B cell (primary cell): ENCODE data around the gene MBD3. TPM values are rescaled to one million over a fixed set of nuclear protein-coding genes. Genes with fewer than 3 reads are reported as not detected.

ENCODE experiments used
- ATAC-seq: fragments of 200-7000 bp; cut with Tn5 transposase; one replicate; pipeline ENCODE4 v1.10.0; 2021; ENCODE audit warnings: low read depth, mild to moderate bottlenecking, moderate number of reproducible peaks, moderate library complexity
- CTCF ChIA-PET: fragments of 350-600 bp; sonication (Branson Sonifier 250); formaldehyde crosslinking; loops from one replicate; lab custom pipeline; 2021; ENCODE audit warnings: antibody characterized with exemption, inconsistent platforms; lab: Charles Lee
- POLR2A ChIA-PET: fragments of 350-600 bp; sonication (Branson Sonifier 250); formaldehyde crosslinking; loops from one replicate; lab custom pipeline; 2021; ENCODE audit warnings: antibody characterized with exemption; lab: Charles Lee
- DNase-seq: peaks from one replicate; pipeline ENCODE4 v3.0.0; 2013
- H2AFZ ChIP-seq: 2 replicates; pipeline ENCODE4 v1.6.1; 2012; ENCODE audit warnings: mild to moderate bottlenecking, low read depth, low read length; ENCODE audit not compliant: insufficient read depth, poor library complexity, severe bottlenecking
- H3K27ac ChIP-seq, 2 donors: 1 replicate in 1 of 2; 2 replicates in 1 of 2; pipeline ENCODE4 v1.5.1; 2012 to 2013; ENCODE audit warnings: low read length in 2 of 2, mild to moderate bottlenecking in 2 of 2, moderate library complexity in 1 of 2
- H3K27me3 ChIP-seq, 4 experiments: fragments of 200-600 bp in 1 of 4; sonication (generic) in 1 of 4; replicated peaks in 1 of 4; 1 replicate in 2 of 4; 2 replicates in 2 of 4; pipeline versions ENCODE4 v1.6.1 to v1.7.0; 2013 to 2016; ENCODE audit warnings: low read length in 3 of 4, mild to moderate bottlenecking in 2 of 4, mixed read lengths in 1 of 4, moderate library complexity in 1 of 4; ENCODE audit not compliant: insufficient read depth in 4 of 4, control insufficient read depth in 3 of 4; ENCODE audit errors: control extremely low read depth in 1 of 4
- H3K36me3 ChIP-seq, 2 experiments: replicated peaks in 1 of 2; 1 replicate in 1 of 2; 2 replicates in 1 of 2; pipeline versions ENCODE4 v1.6.1 to v1.7.1; 2013; ENCODE audit warnings: low read length in 1 of 2; ENCODE audit not compliant: insufficient read depth in 2 of 2, control insufficient read depth in 1 of 2; ENCODE audit errors: control extremely low read depth in 1 of 2, extremely low read depth in 1 of 2
- H3K4me1 ChIP-seq, 2 donors: fragments of 200-600 bp in 1 of 2; sonication (generic) in 1 of 2; 1 replicate in 1 of 2; 2 replicates in 1 of 2; pipeline versions ENCODE4 v1.5.1 to v1.6.1; 2013 to 2017; ENCODE audit warnings: low read length in 2 of 2; ENCODE audit not compliant: control insufficient read depth in 2 of 2, insufficient read depth in 2 of 2
- H3K4me2 ChIP-seq: replicated peaks from 2 replicates; pipeline ENCODE3; 2012; ENCODE audit warnings: mild to moderate bottlenecking, low read depth, low read length; ENCODE audit not compliant: poor library complexity, severe bottlenecking
- H3K4me3 ChIP-seq, 5 experiments: fragments of 200-600 bp in 1 of 5; sonication (generic) in 1 of 5; 1 replicate in 3 of 5; 2 replicates in 2 of 5; pipeline versions ENCODE4 v1.5.1 to v1.7.0; 2011 to 2016; ENCODE audit warnings: low read length in 4 of 5, mild to moderate bottlenecking in 4 of 5, low read depth in 2 of 5, control low read depth in 1 of 5, moderate library complexity in 1 of 5; ENCODE audit not compliant: insufficient read depth in 1 of 5; ENCODE audit errors: control extremely low read depth in 1 of 5, extremely low read depth in 1 of 5
- H3K79me2 ChIP-seq: fragments of 200-600 bp; sonication (generic); one replicate; pipeline ENCODE4 v1.6.0; 2016; ENCODE audit warnings: low read length; ENCODE audit not compliant: control insufficient read depth, insufficient read depth
- H3K9ac ChIP-seq: fragments of 200-600 bp; sonication (generic); 2 replicates; pipeline ENCODE4 v1.6.1; 2017; ENCODE audit warnings: mild to moderate bottlenecking, low read length, moderate library complexity
- H3K9me3 ChIP-seq, 3 donors: one replicate each; pipeline versions ENCODE4 v1.6.1 to v1.7.1; 2013; ENCODE audit warnings: low read length in 2 of 3; ENCODE audit not compliant: control insufficient read depth in 2 of 3, insufficient read depth in 1 of 3; ENCODE audit errors: control extremely low read depth in 1 of 3
- H4K20me1 ChIP-seq: 2 replicates; pipeline ENCODE4 v1.6.0; 2012; ENCODE audit warnings: mild to moderate bottlenecking, low read length; ENCODE audit not compliant: insufficient read depth, control insufficient read depth, poor library complexity, severe bottlenecking
- H3K27ac Mint-ChIP-seq: one replicate; pipeline ENCODE4 v1.8.0; 2021; ENCODE audit warnings: mixed read lengths
- H3K27me3 Mint-ChIP-seq: one replicate; pipeline ENCODE4 v1.8.0; 2021; ENCODE audit warnings: mixed read lengths
- H3K4me1 Mint-ChIP-seq: one replicate; pipeline ENCODE4 v1.8.0; 2021; ENCODE audit warnings: mixed read lengths
- H3K4me3 Mint-ChIP-seq: one replicate; pipeline ENCODE4 v1.8.0; 2021; ENCODE audit warnings: mixed read lengths
- H3K9me3 Mint-ChIP-seq: one replicate; pipeline ENCODE4 v1.8.0; 2022; ENCODE audit warnings: mixed read lengths; ENCODE audit not compliant: insufficient read depth
- CTCF ChIP-seq: fragments of 200-600 bp; IDR thresholded peaks from one replicate; pipeline ENCODE4 v1.8.0; 2022; ENCODE audit warnings: antibody characterized with exemption, mild to moderate bottlenecking
- EZH2 ChIP-seq: IDR thresholded peaks from 2 replicates; pipeline ENCODE4 v1.6.1; 2012; ENCODE audit warnings: borderline replicate concordance, low read depth, mild to moderate bottlenecking, moderate library complexity, low read length; ENCODE audit not compliant: insufficient read depth, poor library complexity, severe bottlenecking
- WGBS: methylation state at CpG from one replicate; pipeline ENCODE4 v1.1.5; 2013; ENCODE audit warnings: missing lambda C conversion rate; ENCODE audit not compliant: insufficient coverage; 5-methylcytosine and 5-hydroxymethylcytosine counted together
- intact Hi-C: fragments of 100-400 bp; cut with micrococcal nuclease; formaldehyde crosslinking; loops from one replicate; pipeline ENCODE4 v1.10.0; 2022
- polyA plus RNA-seq: library from polyadenylated mRNA; depleted of rRNA; stranded (reverse); fragments of >200 nt; gene quantifications from 2 replicates; pipeline ENCODE4 v1.2.3, GENCODE V29; 2012
- total RNA-seq, 2 donors: library from RNA; stranded (reverse); fragments of 120-200 nt in 1 of 2; gene quantifications; 1 replicate in 1 of 2; 2 replicates in 1 of 2; pipeline versions ENCODE4 v1.2.3 to v1.2.4, GENCODE V29; 2013 to 2022

Gene MBD3
- total and polyA plus RNA-seq, 2 donors (not counting 1 experiment from before 2014, with no cell fraction given): 48.1 to 84.6 TPM

- no peak for TF ChIP-seq EZH2
- no peak for TF ChIP-seq CTCF
- Histone ChIP-seq H3K4me3 (no peak overlapping the region), H3K9ac (no peak overlapping the region), H3K36me3 (peaks cover 0 to 45% of the 10 kb centered on the region in 2 experiments), H3K79me2 (peaks cover 19% of the 10 kb centered on the region), H3K27ac (no peak overlapping the region), H3K4me1 (no peaks in the 10 kb centered on the region), H2AFZ (no peak overlapping the region), H4K20me1 (peaks cover 15% of the 10 kb centered on the region), H3K9me3 (no peaks in the 10 kb centered on the region), H3K27me3 (no peaks in the 10 kb centered on the region), H3K4me2 (no peak overlapping the region)
- H3K4me1 Mint-ChIP-seq: no peaks in the 10 kb centered on the region
- 91% methylated on average over 41 of the region's 41 CpGs for WGBS
- DNase-seq: no peak
- H3K27me3 Mint-ChIP-seq: no peaks in the 10 kb centered on the region
- no peak overlapping the region for H3K4me3 Mint-ChIP-seq
- intact Hi-C loops: no loop called here
- no peak for ATAC-seq
- CTCF ChIA-PET: no interaction called here
- no peaks in the 10 kb centered on the region for H3K9me3 Mint-ChIP-seq
- POLR2A ChIA-PET: interaction anchor here (0.6 kb wide), 2 partner anchors 139 to 169 kb away, joined by 3 to 4 read pairs; no protein-coding TSS in a partner anchor
- no peak overlapping the region for H3K27ac Mint-ChIP-seq
Measured at GRCh38 chr19:1577090-1577928, 15.4 kb downstream of the MBD3 start.
